ENCODE measurements around the gene TBCE.

DNA sequence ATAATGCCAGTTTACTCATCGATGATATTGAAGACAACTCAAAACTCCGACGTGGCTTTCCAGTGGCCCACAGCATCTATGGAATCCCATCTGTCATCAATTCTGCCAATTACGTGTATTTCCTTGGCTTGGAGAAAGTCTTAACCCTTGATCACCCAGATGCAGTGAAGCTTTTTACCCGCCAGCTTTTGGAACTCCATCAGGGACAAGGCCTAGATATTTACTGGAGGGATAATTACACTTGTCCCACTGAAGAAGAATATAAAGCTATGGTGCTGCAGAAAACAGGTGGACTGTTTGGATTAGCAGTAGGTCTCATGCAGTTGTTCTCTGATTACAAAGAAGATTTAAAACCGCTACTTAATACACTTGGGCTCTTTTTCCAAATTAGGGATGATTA, 25.2 kb upstream of the TBCE start:
- TF ChIP-seq CTCF (IDR thresholded peaks at IDR 0.05) (no peak), POLR2A (IDR thresholded peaks at IDR 0.05) (no peak)
